GM12874 (cell line): ENCODE measurements around the gene SOD2.

Experiments used
- CTCF ChIP-seq: IDR thresholded peaks from 2 replicates; pipeline ENCODE4 v1.5.1; 2011; ENCODE audit warnings: low read depth, mild to moderate bottlenecking, control low read depth, low read length, moderate library complexity; ENCODE audit not compliant: insufficient read depth

The SOD2 gene

GRCh38 chr6:159676890-159677505 is 16.0 kb downstream of the SOD2 start:
- no peak for TF ChIP-seq CTCF

- no peak for TF ChIP-seq CTCF
These were observed 27.0 kb downstream of the SOD2 start for GRCh38 chr6:159665868-159666635.

- TF ChIP-seq CTCF: no peak
These were observed 37.5 kb downstream of the SOD2 start for GRCh38 chr6:159655409-159655988.

GRCh38 chr6:159654483-159655098 is 38.5 kb downstream of the SOD2 start:
- TF ChIP-seq CTCF: no peak

GRCh38 chr6:159650314-159650713 is 42.7 kb downstream of the SOD2 start:
- TF ChIP-seq CTCF: no peak

- no peak for TF ChIP-seq CTCF
These were observed 43.6 kb downstream of the SOD2 start for GRCh38 chr6:159649441-159649840.

GRCh38 chr6:159646733-159647132 is 46.3 kb downstream of the SOD2 start:
- no peak for TF ChIP-seq CTCF
